Measurements from ENCODE around the gene VEZF1.

Gene VEZF1, protein sequence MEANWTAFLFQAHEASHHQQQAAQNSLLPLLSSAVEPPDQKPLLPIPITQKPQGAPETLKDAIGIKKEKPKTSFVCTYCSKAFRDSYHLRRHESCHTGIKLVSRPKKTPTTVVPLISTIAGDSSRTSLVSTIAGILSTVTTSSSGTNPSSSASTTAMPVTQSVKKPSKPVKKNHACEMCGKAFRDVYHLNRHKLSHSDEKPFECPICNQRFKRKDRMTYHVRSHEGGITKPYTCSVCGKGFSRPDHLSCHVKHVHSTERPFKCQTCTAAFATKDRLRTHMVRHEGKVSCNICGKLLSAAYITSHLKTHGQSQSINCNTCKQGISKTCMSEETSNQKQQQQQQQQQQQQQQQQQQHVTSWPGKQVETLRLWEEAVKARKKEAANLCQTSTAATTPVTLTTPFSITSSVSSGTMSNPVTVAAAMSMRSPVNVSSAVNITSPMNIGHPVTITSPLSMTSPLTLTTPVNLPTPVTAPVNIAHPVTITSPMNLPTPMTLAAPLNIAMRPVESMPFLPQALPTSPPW

GRCh38 chr17:57987581-57988300 lies at the start of gene VEZF1:
VEZF1 (minus strand) TSS chr17:57988254; CDS start chr17:57988111, 143 bp downstream.
- no peak for FAIRE-seq
- DNase-seq (ENCODE audit: insufficient read length, low spot score) = peak; percentile 76
- TF ChIP-seq POLR2A (IDR thresholded peaks at IDR 0.05; ENCODE audit: low read depth, low read length) = peak; percentile 40; the same call in 1 of the 2 replicates

GRCh38 chr17:58032691-58033415 lies 44.8 kb upstream of the VEZF1 start:
- no peak for FAIRE-seq
- no peak for DNase-seq (ENCODE audit: insufficient read length, low spot score)
- TF ChIP-seq POLR2A (IDR thresholded peaks at IDR 0.05; ENCODE audit: low read depth, low read length) = no peak

GRCh38 chr17:58028578-58028977 lies 40.5 kb upstream of the VEZF1 start:
- no peak for FAIRE-seq
- DNase-seq (ENCODE audit: insufficient read length, low spot score) = no peak
- TF ChIP-seq POLR2A (IDR thresholded peaks at IDR 0.05; ENCODE audit: low read depth, low read length) = no peak

GRCh38 chr17:58020401-58020800 lies 32.3 kb upstream of the VEZF1 start:
- FAIRE-seq (no peak), DNase-seq (ENCODE audit: insufficient read length, low spot score) (no peak)

DNA sequence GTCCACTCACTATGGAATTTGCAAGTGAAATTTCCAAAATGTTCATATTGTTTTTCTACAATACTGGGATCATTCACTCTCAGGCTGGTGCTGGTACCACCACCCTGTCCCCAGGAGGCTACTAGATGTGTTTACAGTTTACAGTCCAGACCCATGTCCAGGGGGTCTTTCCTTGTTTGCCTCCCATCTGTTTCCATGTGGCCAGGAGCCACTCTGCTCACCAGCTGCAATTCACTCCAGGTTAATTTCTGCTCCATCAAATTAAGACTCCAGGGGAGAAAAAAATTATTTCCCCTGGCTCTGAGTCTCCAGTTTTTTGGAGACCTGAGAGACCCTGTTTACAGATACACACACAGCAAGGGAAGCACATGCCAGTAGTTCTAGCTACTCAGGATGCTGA lies 31.5 kb upstream of the VEZF1 start:
- no peak for FAIRE-seq
- no peak for DNase-seq (ENCODE audit: insufficient read length, low spot score)
- TF ChIP-seq POLR2A (IDR thresholded peaks at IDR 0.05; ENCODE audit: low read depth, low read length) = no peak

More at GRCh38 chr17:58020401-58020800, 32.3 kb upstream of the VEZF1 start:
- TF ChIP-seq POLR2A (IDR thresholded peaks at IDR 0.05; ENCODE audit: low read depth, low read length) = no peak

DNA sequence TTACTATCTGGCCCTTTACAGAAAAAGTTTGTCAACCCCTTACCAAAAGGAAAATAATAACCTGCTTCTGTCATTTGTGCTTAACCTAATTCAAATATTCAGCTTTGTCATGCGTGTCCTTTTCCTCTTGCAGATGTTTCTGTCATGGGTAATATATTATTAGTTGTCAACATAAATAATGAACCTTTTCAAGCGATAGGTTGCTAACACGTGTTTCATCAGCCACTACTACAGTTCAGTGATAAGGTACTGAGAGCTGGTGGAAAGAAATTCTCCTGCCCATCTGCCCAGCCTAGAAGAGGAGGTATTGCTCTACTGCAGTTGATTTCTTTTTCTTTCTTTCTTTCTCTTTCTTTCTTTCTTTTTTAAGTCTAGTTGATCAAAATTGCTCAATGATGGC lies 31.0 kb upstream of the VEZF1 start:
- no peak for TF ChIP-seq POLR2A (IDR thresholded peaks at IDR 0.05; ENCODE audit: low read depth, low read length)
- no peak for FAIRE-seq
- DNase-seq (ENCODE audit: insufficient read length, low spot score) = no peak

GRCh38 chr17:58010067-58010799 lies 22.2 kb upstream of the VEZF1 start:
- DNase-seq (ENCODE audit: insufficient read length, low spot score) (no peak), FAIRE-seq (no peak)
- TF ChIP-seq POLR2A (IDR thresholded peaks at IDR 0.05; ENCODE audit: low read depth, low read length) = no peak

GRCh38 chr17:58007781-58008706 lies 20.0 kb upstream of the VEZF1 start:
- peak; percentile 74; the same call in 1 of the 2 replicates for TF ChIP-seq POLR2A (IDR thresholded peaks at IDR 0.05; ENCODE audit: low read depth, low read length)
- DNase-seq (ENCODE audit: insufficient read length, low spot score) = no peak
- FAIRE-seq = no peak

DNA sequence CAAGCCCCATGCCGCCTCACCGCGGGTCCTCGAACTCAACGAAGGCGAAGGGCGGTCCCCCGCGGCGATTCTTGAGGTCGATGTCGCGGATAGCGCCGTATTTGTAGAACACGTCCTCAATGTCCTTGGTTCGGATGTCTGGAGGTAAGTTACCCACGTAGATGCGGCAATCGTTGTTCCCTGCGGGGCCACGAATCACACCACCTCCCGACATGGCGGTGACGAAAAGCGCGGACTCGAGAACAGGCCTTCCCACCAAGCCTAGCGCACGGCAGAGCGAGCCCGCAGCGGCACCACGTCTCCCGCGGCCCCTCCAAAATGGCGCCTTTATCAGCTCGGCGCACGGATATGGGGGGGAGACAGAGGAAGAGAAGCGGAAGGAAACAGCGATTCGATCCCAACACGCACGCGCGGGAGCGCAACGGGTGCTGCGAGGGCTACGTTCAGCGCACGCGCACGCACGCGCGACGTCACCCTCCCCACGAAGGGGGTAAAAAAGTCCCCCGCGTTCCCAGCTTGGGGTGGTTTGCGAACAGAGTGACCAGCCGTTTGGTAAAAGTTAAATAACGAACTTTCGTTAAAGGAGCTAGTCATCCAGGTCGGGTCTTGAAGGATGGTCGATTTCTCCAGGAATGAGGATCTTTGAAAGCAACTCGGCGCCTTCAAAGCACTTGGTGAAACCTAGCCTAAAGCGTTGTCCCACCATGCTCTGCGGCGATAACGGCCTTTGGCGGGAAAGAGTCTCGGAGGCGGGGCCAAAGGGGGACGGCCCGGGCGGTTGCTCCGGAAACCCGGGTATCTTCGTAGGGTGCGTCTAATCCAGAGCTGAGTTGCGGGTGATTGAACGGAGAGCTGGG lies 19.1 kb upstream of the VEZF1 start, which contains the start of gene SRSF1:
TSS of gene SRSF1 (minus strand) at position 323 of the 857 bp plus-strand sequence. CDS start at position 214, 109 bp downstream.
- DNase-seq (ENCODE audit: insufficient read length, low spot score) (peak; percentile 94), FAIRE-seq (peak; percentile 83)
- TF ChIP-seq POLR2A (IDR thresholded peaks at IDR 0.05; ENCODE audit: low read depth, low read length) = peak; percentile 98

- TF ChIP-seq POLR2A (IDR thresholded peaks at IDR 0.05; ENCODE audit: low read depth, low read length) = 0 out of 2 replicates have a peak, but pooled peaks have one; percentile 25
- no peak for FAIRE-seq
- DNase-seq (ENCODE audit: insufficient read length, low spot score) = no peak
These were observed 18.5 kb upstream of the VEZF1 start for GRCh38 chr17:58006560-58006923.

Data from H54 (cell line).